Stimulated activated CD4-positive, alpha-beta T cell treated with anti-CD3 and anti-CD28 coated beads, TNF-alpha, amount 100 ng/mL, for 1 hour (primary cell): ENCODE results near the gene COL13A1.

Source experiments
- DNase-seq, 3 donors: peaks; one replicate each; pipeline ENCODE4 v3.0.0-alpha.2; 2020; ENCODE audit warnings: low read depth in 3 of 3, low spot score in 1 of 3

COL13A1 gene

GRCh38 chr10:69845574-69846292 is 44.0 kb downstream of the COL13A1 start:
- DNase-seq, result no peak

- no peak for DNase-seq
Observed at GRCh38 chr10:69846293-69846921, 44.7 kb downstream of the COL13A1 start.

GRCh38 chr10:69847458-69847857 is 45.8 kb downstream of the COL13A1 start:
- DNase-seq, result no peak

- no peak for DNase-seq
Observed at GRCh38 chr10:69847883-69848282, 46.2 kb downstream of the COL13A1 start.

GRCh38 chr10:69848454-69848853 is 46.7 kb downstream of the COL13A1 start:
- no peak for DNase-seq

- no peak for DNase-seq
Observed at GRCh38 chr10:69849825-69850224, 48.1 kb downstream of the COL13A1 start.

GRCh38 chr10:69850440-69850839 is 48.7 kb downstream of the COL13A1 start:
- DNase-seq, result no peak

GRCh38 chr10:69851306-69851705 is 49.6 kb downstream of the COL13A1 start:
- no peak for DNase-seq

- no peak for DNase-seq
Observed at GRCh38 chr10:69853064-69853463, 51.4 kb downstream of the COL13A1 start.

GRCh38 chr10:69854511-69855345 is 53.0 kb downstream of the COL13A1 start:
- DNase-seq, result no peak

GRCh38 chr10:69855346-69856111 is 53.8 kb downstream of the COL13A1 start:
- no peak for DNase-seq

GRCh38 chr10:69856601-69857166 is 55.0 kb downstream of the COL13A1 start:
- no peak for DNase-seq

GRCh38 chr10:69858201-69858600 is 56.5 kb downstream of the COL13A1 start:
- DNase-seq, result no peak

GRCh38 chr10:69860271-69860670 is 58.6 kb downstream of the COL13A1 start:
- DNase-seq, result no peak

- no peak for DNase-seq
Observed at GRCh38 chr10:69861251-69862240, 59.8 kb downstream of the COL13A1 start.

- no peak for DNase-seq
Observed at GRCh38 chr10:69862882-69863530, 61.3 kb downstream of the COL13A1 start.

- no peak for DNase-seq
Observed at GRCh38 chr10:69863580-69863979, 61.9 kb downstream of the COL13A1 start.

GRCh38 chr10:69864321-69864720 is 62.6 kb downstream of the COL13A1 start:
- DNase-seq, result no peak

GRCh38 chr10:69865450-69865849 is 63.7 kb downstream of the COL13A1 start:
- no peak for DNase-seq
